ENCODE measurements around the gene CORO6. TPM values are rescaled to one million over a fixed set of nuclear protein-coding genes. Genes with fewer than 3 reads are reported as not detected.

CORO6 gene
- total and polyA plus RNA-seq, 2 donors (not counting 1 experiment from before 2014, with no cell fraction given), result 1.4 to 4.0 TPM

DNA sequence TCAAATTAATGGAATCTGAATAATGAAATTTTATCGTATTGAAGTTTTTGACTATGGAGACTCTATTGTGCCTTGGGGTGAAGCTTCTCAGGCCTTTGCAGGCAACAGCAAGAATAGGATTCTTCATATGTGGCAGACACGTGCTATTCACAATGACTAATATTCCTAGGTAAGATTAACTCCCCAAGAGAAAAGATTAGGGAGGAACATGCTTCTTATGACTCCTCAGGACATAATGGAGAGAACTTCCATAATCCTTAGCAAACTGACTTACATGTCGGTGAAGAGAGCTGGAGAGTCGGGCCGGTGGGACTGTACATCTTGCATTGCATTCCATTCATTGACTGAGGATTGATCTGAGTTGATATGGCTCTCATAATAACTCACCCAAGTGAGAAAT is 48.9 kb upstream of the CORO6 start:
- no peak for TF ChIP-seq EZH2 (IDR thresholded peaks at IDR 0.05; ENCODE audit: borderline replicate concordance, insufficient read depth, low read depth, low read length, poor library complexity, severe bottlenecking)
- TF ChIP-seq, protein P1, sequence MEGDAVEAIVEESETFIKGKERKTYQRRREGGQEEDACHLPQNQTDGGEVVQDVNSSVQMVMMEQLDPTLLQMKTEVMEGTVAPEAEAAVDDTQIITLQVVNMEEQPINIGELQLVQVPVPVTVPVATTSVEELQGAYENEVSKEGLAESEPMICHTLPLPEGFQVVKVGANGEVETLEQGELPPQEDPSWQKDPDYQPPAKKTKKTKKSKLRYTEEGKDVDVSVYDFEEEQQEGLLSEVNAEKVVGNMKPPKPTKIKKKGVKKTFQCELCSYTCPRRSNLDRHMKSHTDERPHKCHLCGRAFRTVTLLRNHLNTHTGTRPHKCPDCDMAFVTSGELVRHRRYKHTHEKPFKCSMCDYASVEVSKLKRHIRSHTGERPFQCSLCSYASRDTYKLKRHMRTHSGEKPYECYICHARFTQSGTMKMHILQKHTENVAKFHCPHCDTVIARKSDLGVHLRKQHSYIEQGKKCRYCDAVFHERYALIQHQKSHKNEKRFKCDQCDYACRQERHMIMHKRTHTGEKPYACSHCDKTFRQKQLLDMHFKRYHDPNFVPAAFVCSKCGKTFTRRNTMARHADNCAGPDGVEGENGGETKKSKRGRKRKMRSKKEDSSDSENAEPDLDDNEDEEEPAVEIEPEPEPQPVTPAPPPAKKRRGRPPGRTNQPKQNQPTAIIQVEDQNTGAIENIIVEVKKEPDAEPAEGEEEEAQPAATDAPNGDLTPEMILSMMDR (IDR thresholded peaks at IDR 0.05), result no peak
- Mint-ChIP-seq H3K27ac (no peak overlapping the region), H3K9me3 (ENCODE audit: insufficient read depth) (no peaks in the 10 kb centered on the region), H3K27me3 (no peaks in the 10 kb centered on the region), H3K4me3 (no peak overlapping the region), H3K4me1 (peaks cover 23% of the 10 kb centered on the region)
- Histone ChIP-seq H3K4me1 (ENCODE audit: control insufficient read depth in 2 of 2, insufficient read depth in 2 of 2, low read length in 2 of 2) (peaks cover 7 to 11% of the 10 kb centered on the region in 2 donors), H3K79me2 (ENCODE audit: control insufficient read depth, insufficient read depth, low read length) (peaks cover 10% of the 10 kb centered on the region), H3K27ac (ENCODE audit: low read length in 2 of 2) (no peak overlapping the region), H3K9ac (ENCODE audit: low read length) (no peak overlapping the region), H3K4me3 (ENCODE audit: control extremely low read depth in 1 of 5, extremely low read depth in 1 of 5, insufficient read depth in 1 of 5, low read depth in 2 of 5, low read length in 4 of 5) (no peak overlapping the region), H3K4me2 (replicated peaks; ENCODE audit: low read depth, low read length, poor library complexity, severe bottlenecking) (no peak overlapping the region), H2AFZ (ENCODE audit: insufficient read depth, low read depth, low read length, poor library complexity, severe bottlenecking) (no peak overlapping the region), H4K20me1 (ENCODE audit: control insufficient read depth, insufficient read depth, low read length, poor library complexity, severe bottlenecking) (no peaks in the 10 kb centered on the region), H3K9me3 (ENCODE audit: control extremely low read depth in 1 of 3, control insufficient read depth in 2 of 3, insufficient read depth in 1 of 3, low read length in 2 of 3) (peaks cover 0 to 1% (median 0%) of the 10 kb centered on the region in 3 donors), H3K27me3 (replicated peaks in 1 of 4; ENCODE audit: control extremely low read depth in 1 of 4, control insufficient read depth in 3 of 4, insufficient read depth in 4 of 4, low read length in 3 of 4) (no peaks in the 10 kb centered on the region), H3K36me3 (replicated peaks in 1 of 2; ENCODE audit: control extremely low read depth in 1 of 2, control insufficient read depth in 1 of 2, extremely low read depth in 1 of 2, insufficient read depth in 2 of 2, low read length in 1 of 2) (peaks cover 12 to 87% of the 10 kb centered on the region in 2 experiments)
- ChIA-PET POLR2A (no interaction called here), CTCF (interaction anchor here (0.6 to 3.3 kb wide), 5 partner anchors 9 to 119 kb away, joined by 3 to 15 read pairs (median 4); no protein-coding TSS in a partner anchor)
- WGBS (ENCODE audit: insufficient coverage), result 100% methylated on average over 1 of the region's 5 CpGs
- intact Hi-C loops (cut with micrococcal nuclease), result no loop called here
- ATAC-seq (ENCODE audit: low read depth), result no peak
- no peak for DNase-seq

DNA sequence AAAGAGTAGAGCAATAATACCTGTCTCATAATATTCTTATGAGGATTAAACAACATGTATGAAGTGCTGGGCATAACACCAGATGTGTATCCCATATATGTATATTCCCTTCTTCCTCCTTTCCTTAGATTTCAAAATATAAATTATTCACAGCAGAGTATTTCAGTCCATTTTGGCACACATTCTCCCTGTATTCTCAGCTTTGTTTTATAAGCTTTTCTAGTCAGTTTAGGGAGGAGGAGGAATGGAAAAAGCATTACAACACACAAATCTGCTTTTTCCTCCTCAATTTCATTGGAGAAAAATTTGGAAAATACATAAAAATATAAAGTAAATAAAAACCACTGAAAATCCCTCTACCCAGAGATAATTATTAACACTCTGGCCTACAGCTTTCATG is 46.6 kb upstream of the CORO6 start:
- H4K20me1 ChIP-seq (ENCODE audit: control insufficient read depth, insufficient read depth, low read length, poor library complexity, severe bottlenecking), result no peaks in the 10 kb centered on the region
- H3K9ac ChIP-seq (ENCODE audit: low read length), result no peak overlapping the region
- Mint-ChIP-seq H3K27ac (no peak overlapping the region), H3K4me1 (peaks cover 23% of the 10 kb centered on the region), H3K9me3 (ENCODE audit: insufficient read depth) (no peaks in the 10 kb centered on the region), H3K27me3 (no peaks in the 10 kb centered on the region), H3K4me3 (no peak overlapping the region)
- DNase-seq (no peak), ATAC-seq (ENCODE audit: low read depth) (no peak)
- H3K4me3 ChIP-seq (ENCODE audit: control extremely low read depth in 1 of 5, extremely low read depth in 1 of 5, insufficient read depth in 1 of 5, low read depth in 2 of 5, low read length in 4 of 5), result no peak overlapping the region
- H2AFZ ChIP-seq (ENCODE audit: insufficient read depth, low read depth, low read length, poor library complexity, severe bottlenecking), result no peak overlapping the region
- intact Hi-C loops (cut with micrococcal nuclease), result no loop called here
- CTCF ChIA-PET, result interaction anchor here (1.2 to 1.5 kb wide), 2 partner anchors 13 to 111 kb away, joined by 4 to 6 read pairs; no protein-coding TSS in a partner anchor
- peaks cover 5 to 80% of the 10 kb centered on the region in 2 experiments for H3K36me3 ChIP-seq (replicated peaks in 1 of 2; ENCODE audit: control extremely low read depth in 1 of 2, control insufficient read depth in 1 of 2, extremely low read depth in 1 of 2, insufficient read depth in 2 of 2, low read length in 1 of 2)
- H3K9me3 ChIP-seq (ENCODE audit: control extremely low read depth in 1 of 3, control insufficient read depth in 2 of 3, insufficient read depth in 1 of 3, low read length in 2 of 3), result no peaks in the 10 kb centered on the region
- H3K79me2 ChIP-seq (ENCODE audit: control insufficient read depth, insufficient read depth, low read length), result peaks cover 4% of the 10 kb centered on the region
- peaks cover 13 to 14% of the 10 kb centered on the region in 2 donors for H3K4me1 ChIP-seq (ENCODE audit: control insufficient read depth in 2 of 2, insufficient read depth in 2 of 2, low read length in 2 of 2)
- TF ChIP-seq, protein P1 (IDR thresholded peaks at IDR 0.05), result no peak
- no peak for TF ChIP-seq EZH2 (IDR thresholded peaks at IDR 0.05; ENCODE audit: borderline replicate concordance, insufficient read depth, low read depth, low read length, poor library complexity, severe bottlenecking)
- POLR2A ChIA-PET, result no interaction called here
- no peak overlapping the region for H3K27ac ChIP-seq (ENCODE audit: low read length in 2 of 2)
- H3K4me2 ChIP-seq (replicated peaks; ENCODE audit: low read depth, low read length, poor library complexity, severe bottlenecking), result no peak overlapping the region
- no peaks in the 10 kb centered on the region for H3K27me3 ChIP-seq (replicated peaks in 1 of 4; ENCODE audit: control extremely low read depth in 1 of 4, control insufficient read depth in 3 of 4, insufficient read depth in 4 of 4, low read length in 3 of 4)
